Left lobe of liver (tissue), 2 donors: ENCODE data around the gene C12orf57. TPM values are rescaled to one million over a fixed set of nuclear protein-coding genes. Genes with fewer than 3 reads are reported as not detected.

Experiments used
- ATAC-seq: fragments of 200-7000 bp; cut with Tn5 transposase; one replicate; pipeline ENCODE4 v1.9.1; 2020; ENCODE audit warnings: mild to moderate bottlenecking, moderate library complexity
- DNase-seq: peaks from one replicate; pipeline ENCODE4 v3.0.0-alpha.2; 2020; ENCODE audit warnings: low spot score
- total RNA-seq: library from RNA; stranded (reverse); gene quantifications from one replicate; pipeline ENCODE4 v1.2.1, GENCODE V29; 2021
- donor health status: DM: no; HTN: no; CAD: no; lungs with moderate emphysema.
- donor health status: DM: no; HTN: yes; CAD: no.

Gene C12orf57
- total RNA-seq, 1 donor from 2014 or later: 86.3 TPM

DNA sequence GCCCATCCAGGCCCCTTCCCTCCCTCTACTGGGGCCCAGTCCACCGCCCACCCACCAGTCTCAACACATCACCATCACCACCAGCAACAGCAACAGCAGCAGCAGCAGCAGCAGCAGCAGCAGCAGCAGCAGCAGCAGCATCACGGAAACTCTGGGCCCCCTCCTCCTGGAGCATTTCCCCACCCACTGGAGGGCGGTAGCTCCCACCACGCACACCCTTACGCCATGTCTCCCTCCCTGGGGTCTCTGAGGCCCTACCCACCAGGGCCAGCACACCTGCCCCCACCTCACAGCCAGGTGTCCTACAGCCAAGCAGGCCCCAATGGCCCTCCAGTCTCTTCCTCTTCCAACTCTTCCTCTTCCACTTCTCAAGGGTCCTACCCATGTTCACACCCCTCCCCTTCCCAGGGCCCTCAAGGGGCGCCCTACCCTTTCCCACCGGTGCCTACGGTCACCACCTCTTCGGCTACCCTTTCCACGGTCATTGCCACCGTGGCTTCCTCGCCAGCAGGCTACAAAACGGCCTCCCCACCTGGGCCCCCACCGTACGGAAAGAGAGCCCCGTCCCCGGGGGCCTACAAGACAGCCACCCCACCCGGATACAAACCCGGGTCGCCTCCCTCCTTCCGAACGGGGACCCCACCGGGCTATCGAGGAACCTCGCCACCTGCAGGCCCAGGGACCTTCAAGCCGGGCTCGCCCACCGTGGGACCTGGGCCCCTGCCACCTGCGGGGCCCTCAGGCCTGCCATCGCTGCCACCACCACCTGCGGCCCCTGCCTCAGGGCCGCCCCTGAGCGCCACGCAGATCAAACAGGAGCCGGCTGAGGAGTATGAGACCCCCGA is 7.0 kb upstream of the C12orf57 start:
- ATAC-seq: peak; percentile 1
- no peak for DNase-seq

DNA sequence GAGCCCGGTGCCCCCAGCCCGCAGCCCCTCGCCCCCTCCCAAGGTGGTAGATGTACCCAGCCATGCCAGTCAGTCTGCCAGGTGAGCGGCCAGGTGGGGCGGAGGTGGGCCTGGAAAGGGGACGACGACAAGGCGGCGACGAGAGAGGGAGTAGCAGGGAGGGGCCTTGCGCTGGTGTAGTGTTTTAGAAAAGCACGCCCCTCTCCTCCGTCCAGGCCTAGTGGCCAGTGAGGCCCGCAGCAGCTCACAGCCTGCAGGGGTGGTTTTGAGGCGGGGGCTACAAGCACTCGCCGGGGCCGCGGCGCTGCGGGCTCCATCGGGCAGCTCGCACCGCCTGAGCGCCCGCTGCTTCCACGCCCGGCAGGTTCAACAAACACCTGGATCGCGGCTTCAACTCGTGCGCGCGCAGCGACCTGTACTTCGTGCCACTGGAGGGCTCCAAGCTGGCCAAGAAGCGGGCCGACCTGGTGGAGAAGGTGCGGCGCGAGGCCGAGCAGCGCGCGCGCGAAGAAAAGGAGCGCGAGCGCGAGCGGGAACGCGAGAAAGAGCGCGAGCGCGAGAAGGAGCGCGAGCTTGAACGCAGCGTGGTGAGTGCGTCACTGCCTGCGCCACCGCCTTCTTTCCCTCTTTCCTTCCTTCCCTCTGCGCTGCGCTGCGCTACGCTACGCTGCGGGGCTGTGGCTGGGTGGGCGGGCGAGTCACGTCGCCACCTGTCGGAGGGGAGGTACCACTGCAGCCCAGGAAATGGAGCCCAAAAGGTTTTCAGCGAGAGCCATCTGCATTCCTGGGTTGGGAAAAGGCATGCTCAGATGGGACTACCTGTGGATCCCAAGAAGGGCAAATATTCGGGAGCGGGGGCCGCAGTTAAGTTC is 6.1 kb upstream of the C12orf57 start:
- ATAC-seq (peak; percentile 87), DNase-seq (peak; percentile 95)

DNA sequence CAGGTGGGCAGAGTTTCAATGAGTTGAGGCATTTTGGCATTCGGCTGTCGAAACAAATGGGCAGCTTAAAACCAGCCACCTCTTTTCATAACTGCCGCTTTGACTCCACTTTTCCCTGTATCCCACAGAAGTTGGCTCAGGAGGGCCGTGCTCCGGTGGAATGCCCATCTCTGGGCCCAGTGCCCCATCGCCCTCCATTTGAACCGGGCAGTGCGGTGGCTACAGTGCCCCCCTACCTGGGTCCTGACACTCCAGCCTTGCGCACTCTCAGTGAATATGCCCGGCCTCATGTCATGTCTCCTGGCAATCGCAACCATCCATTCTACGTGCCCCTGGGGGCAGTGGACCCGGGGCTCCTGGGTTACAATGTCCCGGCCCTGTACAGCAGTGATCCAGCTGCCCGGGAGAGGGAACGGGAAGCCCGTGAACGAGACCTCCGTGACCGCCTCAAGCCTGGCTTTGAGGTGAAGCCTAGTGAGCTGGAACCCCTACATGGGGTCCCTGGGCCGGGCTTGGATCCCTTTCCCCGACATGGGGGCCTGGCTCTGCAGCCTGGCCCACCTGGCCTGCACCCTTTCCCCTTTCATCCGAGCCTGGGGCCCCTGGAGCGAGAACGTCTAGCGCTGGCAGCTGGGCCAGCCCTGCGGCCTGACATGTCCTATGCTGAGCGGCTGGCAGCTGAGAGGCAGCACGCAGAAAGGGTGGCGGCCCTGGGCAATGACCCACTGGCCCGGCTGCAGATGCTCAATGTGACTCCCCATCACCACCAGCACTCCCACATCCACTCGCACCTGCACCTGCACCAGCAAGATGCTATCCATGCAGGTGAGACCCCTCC is 5.2 kb upstream of the C12orf57 start:
- no peak for ATAC-seq
- no peak for DNase-seq

DNA sequence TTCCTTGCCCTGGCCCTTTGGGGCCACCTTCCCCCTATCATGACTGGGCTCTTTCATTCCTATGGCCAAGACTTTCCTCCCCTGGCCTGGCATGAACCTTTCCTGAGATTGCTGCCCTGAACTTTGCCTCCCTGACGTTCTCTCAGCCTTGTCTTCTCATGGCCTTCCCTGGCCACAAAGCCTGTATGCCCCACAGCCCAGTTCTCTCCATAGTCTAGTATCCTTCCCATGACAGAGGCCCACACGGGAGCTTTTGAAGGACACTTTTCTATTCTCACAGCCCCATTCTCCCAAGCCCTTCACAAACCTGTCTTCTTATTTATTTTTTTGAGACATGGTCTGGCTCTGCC is 4.7 kb upstream of the C12orf57 start:
- ATAC-seq (no peak), DNase-seq (no peak)

DNA sequence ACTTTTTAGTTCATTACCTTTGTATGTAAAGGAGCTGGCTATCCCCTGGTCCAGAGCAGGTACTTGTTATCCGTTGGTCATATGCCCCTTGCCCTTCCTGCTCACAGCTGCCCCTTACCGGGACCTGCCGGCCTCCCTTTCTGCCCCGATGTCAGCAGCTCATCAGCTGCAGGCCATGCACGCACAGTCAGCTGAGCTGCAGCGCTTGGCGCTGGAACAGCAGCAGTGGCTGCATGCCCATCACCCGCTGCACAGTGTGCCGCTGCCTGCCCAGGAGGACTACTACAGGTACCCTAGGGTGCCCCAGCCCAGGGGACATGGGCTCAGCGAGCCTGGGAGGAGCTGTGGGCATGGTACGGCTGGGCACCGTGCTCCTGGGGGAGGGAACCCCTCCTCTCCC is 2.6 kb upstream of the C12orf57 start:
- DNase-seq (no peak), ATAC-seq (no peak)

DNA sequence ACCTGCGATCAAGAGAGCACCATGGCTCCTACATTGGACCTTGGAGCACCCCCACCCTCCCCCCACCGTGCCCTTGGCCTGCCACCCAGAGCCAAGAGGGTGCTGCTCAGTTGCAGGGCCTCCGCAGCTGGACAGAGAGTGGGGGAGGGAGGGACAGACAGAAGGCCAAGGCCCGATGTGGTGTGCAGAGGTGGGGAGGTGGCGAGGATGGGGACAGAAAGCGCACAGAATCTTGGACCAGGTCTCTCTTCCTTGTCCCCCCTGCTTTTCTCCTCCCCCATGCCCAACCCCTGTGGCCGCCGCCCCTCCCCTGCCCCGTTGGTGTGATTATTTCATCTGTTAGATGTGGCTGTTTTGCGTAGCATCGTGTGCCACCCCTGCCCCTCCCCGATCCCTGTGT is 2.0 kb upstream of the C12orf57 start:
- ATAC-seq (no peak), DNase-seq (no peak)

DNA sequence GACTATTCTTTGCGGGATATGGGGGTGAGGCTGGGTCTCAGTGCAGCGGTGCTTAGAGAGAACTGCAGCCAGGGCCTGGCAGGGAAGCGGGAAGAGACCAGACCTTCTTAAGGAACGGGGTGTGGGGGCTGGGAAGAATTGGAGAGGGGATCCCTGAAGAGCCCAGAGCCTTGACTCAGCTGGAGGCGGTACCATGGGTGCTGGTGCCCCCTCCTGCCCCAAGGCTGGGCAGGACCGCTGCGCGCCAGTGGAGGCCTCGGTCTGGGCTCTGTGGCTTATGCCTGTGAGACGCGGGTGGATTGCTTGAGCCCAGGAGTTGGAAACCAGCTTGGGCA is 1.5 kb upstream of the C12orf57 start:
- no peak for DNase-seq
- ATAC-seq: no peak

DNA sequence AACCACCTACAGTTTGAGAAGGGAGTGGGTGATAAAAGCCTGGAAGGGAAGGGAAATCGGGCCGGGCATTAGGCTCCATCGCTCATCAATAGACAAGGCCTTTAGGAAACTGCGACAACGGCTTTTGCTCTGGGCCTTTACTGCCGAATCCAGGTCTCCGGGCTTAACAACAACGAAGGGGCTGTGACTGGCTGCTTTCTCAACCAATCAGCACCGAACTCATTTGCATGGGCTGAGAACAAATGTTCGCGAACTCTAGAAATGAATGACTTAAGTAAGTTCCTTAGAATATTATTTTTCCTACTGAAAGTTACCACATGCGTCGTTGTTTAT is 467 bp upstream of the C12orf57 start:
- ATAC-seq (peak; percentile 42), DNase-seq (peak; percentile 80)

DNA sequence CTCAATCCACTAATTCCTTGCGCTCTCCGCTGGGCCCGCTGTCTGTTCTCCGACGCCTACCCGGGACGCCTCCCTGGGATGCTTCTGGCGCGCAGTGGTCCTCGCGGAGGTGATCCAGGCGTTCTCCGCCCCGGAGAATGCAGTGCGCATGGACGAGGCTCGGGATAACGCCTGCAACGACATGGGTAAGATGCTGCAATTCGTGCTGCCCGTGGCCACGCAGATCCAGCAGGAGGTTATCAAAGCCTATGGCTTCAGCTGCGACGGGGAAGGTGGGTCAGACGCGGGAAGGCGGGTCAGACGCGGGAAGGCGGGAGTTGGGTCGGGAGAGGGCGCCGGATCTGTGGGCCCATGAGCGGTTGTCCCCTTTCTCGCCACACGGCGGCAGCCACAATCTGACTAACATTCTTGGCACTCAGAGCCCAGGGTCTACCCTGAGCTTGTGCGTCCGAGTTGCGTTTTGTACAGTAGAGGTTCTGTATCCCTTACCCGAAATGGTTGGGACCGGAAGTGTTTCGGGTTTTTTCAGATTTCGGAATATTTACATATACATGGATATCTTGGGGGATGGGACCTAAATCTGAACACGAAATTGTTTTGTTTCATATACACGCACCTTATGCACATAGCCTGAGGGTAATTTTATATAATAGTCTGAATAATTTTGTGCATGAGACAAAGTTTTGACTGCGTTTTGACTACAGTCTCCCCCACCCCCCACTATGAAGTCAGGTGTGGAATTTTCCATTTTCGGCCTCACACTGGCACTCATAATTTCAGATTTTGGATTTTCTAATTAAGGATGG is 762 bp downstream of the C12orf57 start:
- ATAC-seq (peak; percentile 64), DNase-seq (peak; percentile 89)

DNA sequence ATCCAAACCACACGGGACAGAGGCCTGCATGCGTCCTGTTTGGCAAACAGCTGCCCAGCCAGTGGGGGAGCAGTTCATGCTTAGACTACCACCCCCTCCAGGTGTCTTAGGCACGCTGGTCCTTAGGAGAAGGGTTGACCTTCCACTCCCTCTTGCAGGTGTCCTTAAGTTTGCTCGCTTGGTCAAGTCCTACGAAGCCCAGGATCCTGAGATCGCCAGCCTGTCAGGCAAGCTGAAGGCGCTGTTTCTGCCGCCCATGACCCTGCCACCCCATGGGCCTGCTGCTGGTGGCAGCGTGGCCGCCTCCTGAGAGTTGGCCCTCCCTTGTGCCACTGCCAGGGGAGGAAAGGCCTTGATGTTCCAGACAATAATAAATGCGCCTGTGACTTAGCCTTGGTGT is 1.8 kb downstream of the C12orf57 start:
- DNase-seq (no peak), ATAC-seq (no peak)

DNA sequence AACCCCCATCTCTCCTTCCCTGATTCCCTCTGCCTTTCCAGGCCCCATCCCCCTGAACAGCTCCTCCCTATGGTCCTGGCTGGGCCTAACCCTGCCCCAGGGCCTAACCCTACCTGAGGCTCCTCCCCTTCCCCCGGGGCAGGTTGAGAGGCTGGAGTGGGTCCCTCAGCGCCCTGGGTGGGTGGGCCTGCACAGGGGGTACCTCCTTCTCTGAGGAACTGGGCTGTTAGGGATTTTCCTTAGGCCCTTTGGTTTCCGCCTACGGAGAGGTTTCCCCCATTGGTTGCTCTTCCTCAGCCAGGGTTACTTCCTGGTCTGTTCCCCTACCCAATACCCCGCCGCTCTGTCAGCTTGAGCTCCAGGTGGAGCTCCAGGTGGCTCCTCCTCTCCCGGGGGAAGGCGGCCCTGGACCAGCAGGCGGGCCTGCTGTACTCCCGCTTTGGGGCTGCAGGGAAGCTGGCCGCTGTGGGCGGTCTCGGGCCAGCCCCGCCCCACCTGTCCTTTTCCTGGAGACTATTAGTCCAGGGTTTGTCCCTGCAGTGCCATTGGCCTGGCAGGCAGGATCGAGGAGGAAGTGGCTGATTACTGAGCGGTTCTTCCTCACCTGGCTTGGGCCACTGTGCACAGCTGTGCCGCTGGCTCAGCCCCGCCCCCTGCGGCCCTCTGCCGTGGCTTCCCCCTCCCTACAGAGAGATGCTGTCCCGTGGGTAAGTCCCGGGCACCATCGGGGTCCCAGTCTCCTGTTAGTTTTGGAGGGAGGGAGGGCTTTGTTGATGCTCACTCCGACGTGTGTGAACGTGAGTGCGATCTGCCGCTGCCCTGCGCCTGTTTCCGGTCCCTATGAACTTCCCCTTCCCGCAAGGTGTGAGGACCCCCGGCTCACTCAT is 2.5 kb downstream of the C12orf57 start:
- peak; percentile 81 for ATAC-seq
- peak; percentile 97 for DNase-seq

DNA sequence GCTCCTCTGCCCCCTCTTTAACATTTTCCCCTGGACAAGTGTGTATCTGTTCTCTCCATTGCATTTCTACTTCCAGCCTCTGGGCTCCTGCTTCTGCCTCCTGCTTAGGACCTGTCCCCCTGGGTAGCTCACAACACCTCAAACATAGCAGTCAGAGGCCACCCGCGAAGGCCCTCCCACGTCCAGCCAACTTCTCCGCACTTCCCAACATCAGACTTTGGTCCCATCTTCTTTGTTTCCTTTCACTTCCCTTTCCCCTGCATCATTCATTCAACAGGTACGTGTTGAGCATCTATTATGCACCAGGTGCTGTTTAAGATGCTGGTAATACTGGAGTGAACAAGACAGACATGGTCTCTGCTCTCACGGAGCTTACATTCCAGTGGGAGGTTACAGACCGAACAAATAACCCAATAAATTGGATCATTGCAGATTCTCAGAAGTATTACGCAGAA is 3.1 kb downstream of the C12orf57 start:
- ATAC-seq: no peak
- DNase-seq: no peak

DNA sequence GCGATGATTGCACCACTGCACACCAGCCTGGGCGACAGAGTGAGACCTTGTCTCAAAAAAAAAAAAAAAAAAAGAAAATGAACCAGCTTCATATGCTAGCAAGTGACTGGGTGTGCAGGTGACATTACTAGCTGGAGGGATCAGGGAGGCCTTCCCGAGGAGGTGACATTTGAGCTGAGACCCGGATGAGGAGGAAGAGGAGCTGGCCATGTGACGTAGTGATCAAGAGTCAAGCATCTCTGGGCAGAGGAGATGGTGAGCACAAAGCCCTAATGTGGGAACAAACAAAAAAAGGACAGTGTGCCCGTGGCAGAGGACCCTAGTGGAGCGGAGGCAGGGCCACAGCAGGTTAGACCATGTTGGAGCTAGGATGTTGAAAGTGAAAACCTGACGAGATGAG is 3.8 kb downstream of the C12orf57 start:
- no peak for ATAC-seq
- DNase-seq: no peak

DNA sequence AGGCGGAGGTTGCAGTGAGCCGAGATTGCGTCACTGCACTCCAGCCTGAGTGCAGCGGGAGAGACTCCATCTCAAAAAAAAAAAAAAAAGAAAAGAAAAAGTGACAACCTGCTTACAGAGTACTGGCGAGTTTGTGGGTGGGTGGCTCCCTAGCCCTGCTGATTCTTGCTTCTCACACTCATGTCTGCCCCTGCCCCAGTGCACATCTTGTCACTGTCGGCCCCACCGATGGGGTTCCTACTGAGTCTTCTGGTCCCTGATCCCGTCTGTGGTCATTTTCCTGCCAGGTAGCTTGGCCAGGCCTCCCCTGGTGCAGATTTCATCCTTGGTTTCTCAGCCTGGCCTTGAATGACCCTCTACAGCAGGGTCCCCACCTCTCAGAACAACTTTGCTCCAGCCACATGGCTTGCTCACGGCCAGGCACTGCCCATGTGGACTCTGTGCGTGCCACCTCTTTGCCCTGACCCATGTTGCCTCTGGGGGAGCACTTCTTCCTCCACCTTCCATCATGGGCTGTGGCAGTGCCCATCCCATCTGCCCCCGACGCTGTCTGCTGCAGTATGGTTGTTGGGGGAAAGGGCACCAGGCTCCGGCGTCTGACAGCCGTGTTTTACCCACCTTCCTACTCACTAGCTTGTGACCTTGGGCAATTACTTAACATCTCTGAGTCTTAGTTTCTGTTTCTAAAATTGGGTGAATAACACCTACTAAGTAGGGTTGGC is 5.2 kb downstream of the C12orf57 start:
- DNase-seq (no peak), ATAC-seq (no peak)

DNA sequence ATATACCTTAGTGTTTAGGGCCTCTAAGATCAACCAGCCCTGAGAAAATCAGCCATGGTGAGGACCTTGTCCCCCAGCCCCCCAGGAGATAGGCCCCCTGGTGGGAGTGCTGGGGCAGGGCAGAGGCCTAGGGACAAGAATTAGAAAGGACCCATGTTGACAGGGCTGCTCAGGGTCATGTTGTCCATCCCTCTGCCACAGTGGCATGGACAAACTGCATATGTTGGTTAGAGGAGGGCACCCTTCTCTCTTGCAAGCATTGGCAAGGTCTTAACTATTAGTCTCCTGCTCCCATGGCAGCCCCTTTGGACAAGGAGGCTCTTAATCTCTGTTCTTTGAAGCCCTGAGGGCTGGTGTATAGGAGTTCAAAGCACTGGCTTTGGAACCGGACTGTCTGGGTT is 6.6 kb downstream of the C12orf57 start:
- ATAC-seq: no peak
- no peak for DNase-seq

DNA sequence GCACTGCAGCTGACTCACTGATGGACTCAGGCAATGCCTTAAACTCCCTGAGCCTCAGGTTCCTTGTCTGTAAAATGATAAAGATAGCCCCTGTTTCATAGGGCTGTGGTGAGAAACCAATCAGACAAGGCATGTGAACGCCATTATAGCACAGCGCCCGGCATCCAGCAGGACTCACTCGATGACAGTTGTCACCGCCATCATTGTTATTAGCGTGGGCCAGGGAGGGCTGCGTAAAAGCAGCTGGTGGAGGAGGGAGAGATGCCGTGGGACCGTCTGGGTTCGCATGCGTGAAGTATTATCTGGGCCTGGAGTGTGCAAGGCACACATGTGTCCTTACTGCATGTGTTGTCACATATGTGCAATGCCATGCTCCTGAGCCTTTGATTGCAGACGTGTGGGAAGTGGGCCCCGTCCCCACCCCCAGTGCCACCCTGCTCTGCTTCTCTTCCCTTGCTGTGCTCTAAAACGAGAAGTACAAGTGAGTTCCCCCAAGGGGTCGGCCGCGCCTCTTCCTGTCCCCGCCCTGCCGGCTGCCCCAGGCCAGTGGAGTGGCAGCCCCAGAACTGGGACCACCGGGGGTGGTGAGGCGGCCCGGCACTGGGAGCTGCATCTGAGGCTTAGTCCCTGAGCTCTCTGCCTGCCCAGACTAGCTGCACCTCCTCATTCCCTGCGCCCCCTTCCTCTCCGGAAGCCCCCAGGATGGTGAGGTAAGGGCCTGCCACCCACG is 7.2 kb downstream of the C12orf57 start, which contains the start of gene PTPN6:
Gene PTPN6, plus strand, starts transcription at position 546 of the 730 bp plus-strand sequence. Its CDS starts 157 bp downstream, at position 703.
- DNase-seq (no peak), ATAC-seq (no peak)

DNA sequence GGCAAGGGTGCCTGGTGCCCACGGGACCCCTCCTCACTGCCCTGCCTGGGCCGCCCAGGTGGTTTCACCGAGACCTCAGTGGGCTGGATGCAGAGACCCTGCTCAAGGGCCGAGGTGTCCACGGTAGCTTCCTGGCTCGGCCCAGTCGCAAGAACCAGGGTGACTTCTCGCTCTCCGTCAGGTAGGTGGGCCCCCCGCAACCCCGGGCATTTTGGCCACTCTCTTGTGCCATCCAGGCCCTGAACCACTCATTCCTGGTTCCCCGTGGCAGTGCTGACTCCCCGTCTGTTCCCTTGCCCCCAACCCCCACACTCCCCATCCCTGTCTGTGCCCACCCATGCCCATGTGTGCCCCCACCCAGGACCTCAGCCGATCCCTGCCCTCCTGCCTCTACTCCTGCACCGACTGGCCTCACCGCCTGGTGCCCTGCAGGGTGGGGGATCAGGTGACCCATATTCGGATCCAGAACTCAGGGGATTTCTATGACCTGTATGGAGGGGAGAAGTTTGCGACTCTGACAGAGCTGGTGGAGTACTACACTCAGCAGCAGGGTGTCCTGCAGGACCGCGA is 7.8 kb downstream of the C12orf57 start:
- ATAC-seq (no peak), DNase-seq (no peak)
